Measurements from ENCODE around the gene PML.

The PML gene

DNA sequence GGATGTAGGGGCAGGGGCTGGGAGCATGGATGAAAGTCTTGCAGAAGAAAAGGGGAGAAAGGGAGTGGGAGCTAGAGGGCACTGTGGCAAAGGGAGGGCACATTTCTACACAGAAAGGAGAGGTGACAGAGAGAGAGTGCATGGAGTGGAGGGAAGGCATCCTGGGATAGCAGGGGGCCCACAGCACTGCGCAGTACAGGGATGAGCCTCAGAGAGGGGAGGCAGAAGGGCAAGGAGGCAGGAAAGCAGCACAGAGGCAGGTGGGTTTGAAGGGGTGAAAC, 7.8 kb upstream of the PML start:
- H3K36me3 ChIP-seq: no peaks in the 10 kb centered on the region
- H3K4me1 ChIP-seq: peaks cover 60 to 81% (median 72%) of the 10 kb centered on the region in 10 experiments
- peaks cover 0 to 42% (median 34%) of the 10 kb centered on the region in 11 experiments; a peak in 18 of 22 replicates for H4K20me1 ChIP-seq
- H3K27me3 ChIP-seq: peaks cover 0 to 20% (median under 1%) of the 10 kb centered on the region in 11 experiments; a peak in 14 of 22 replicates
- no peak overlapping the region for H3K4me3 ChIP-seq
- no peak for TF ChIP-seq Cebpa-rat (IDR thresholded peaks at IDR 0.05)
- no peak overlapping the region for H3K27ac ChIP-seq
- no peaks in the 10 kb centered on the region for H3K9me3 ChIP-seq (replicated peaks in 1 of 11)
- H3K4me2 ChIP-seq: no peak overlapping the region
- no peak overlapping the region for H3K9ac ChIP-seq

DNA sequence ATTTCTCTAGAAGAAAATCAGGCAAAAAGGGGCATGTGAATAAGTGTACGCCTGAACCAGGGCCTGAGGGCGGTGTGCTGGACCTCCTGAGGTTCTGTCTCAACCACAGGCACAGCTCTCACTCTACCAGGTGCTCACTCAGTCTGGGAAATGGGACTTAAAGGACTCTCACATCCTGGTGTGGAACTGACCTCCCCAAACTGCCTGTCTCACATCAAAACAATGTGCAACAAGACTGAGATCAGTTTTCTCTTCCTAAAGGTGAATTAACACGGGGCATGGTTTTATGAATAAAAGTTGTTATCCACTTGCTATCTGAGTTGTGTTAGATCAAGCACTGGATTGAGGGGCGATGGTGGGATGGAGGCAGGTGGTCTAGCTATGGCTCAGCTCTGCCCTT, 7.3 kb upstream of the PML start:
- Histone ChIP-seq H3K9ac (no peak overlapping the region), H3K27ac (no peak overlapping the region), H3K4me1 (peaks cover 56 to 78% (median 68%) of the 10 kb centered on the region in 10 experiments)

DNA sequence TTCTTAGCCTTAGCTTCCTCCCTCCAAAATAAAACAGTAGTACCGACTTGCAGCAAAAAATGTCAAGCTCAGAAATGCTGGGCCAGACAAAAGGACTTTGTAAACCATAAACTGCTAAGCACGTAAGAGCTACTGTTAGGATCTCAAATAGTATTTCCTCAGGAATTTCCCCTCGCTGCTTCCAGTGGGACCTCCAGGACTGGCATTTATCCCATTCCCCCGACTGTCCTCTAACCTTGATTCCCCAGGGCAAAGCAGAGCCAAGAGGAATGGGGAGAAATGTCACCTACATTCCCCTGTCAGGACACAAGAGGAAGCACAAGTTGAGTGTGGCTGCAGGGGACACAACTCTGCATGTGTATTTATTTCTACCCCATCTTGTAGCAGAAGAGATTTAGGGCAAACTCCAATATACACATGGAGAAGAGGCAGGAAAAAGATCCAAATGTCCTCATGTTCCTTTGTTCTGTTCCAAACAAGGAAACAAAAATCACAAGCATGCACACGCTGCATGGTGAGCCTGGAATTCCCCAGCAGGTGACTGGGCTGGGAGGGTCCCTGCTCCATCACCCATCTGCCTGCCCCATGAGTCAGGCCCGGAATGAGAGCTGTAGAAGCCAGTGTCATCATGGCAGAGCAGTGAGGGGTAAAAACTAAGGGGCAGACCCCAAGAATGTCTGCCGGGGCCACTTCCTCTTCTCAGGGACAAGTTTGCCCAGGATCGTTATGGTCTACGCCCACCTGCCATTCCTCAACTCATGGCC, 6.7 kb upstream of the PML start:
- Histone ChIP-seq H3K36me3 (no peaks in the 10 kb centered on the region), H3K4me3 (no peak overlapping the region), H3K27ac (no peak overlapping the region), H3K9me3 (replicated peaks in 1 of 11) (no peaks in the 10 kb centered on the region), H3K27me3 (peaks cover 0 to 13% (median 0%) of the 10 kb centered on the region in 11 experiments; a peak in 7 of 22 replicates), H3K9ac (no peak overlapping the region), H4K20me1 (peaks cover 0 to 31% (median 26%) of the 10 kb centered on the region in 11 experiments; a peak in 17 of 22 replicates), H3K4me2 (peak overlapping the region; percentile 8 to 75 (median 45); a peak in 20 of 22 replicates), H3K4me1 (peaks cover 56 to 78% (median 67%) of the 10 kb centered on the region in 10 experiments)
- TF ChIP-seq Cebpa-rat (IDR thresholded peaks at IDR 0.05): no peak

More for the DNA sequence above, 7.3 kb upstream of the PML start:
- no peaks in the 10 kb centered on the region for H3K36me3 ChIP-seq
- no peak overlapping the region for H3K4me2 ChIP-seq
- H3K9me3 ChIP-seq (replicated peaks in 1 of 11): no peaks in the 10 kb centered on the region
- TF ChIP-seq Cebpa-rat (IDR thresholded peaks at IDR 0.05): no peak
- H3K27me3 ChIP-seq: peaks cover 0 to 14% (median 0%) of the 10 kb centered on the region in 11 experiments; a peak in 8 of 22 replicates
- no peak overlapping the region for H3K4me3 ChIP-seq
- H4K20me1 ChIP-seq: peaks cover 0 to 37% (median 28%) of the 10 kb centered on the region in 11 experiments; a peak in 18 of 22 replicates

DNA sequence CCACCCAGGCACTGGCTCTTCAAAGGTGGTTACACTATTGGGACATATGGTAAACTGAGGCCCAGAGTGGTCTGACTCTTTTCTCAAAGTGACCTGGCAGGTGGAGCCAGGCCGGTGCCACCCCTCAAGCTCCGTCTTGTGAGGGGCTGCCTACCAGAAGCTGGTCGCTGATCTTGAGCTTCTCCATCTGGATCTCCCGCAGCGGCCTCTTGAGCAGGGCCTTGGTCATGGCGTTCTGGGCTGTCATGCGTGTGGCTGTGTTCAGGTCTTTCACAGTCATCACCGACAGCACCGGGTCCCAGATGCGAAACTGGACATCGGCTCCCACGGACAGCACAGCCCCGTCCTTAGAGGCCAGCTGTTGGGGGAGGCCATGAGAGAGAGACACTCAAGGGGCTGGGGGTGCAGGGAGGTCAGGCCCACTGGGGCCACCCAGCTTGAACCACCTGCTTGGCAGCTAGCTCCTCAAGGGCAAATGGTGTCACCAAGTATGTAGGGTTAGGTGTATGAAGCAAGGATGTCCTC, 6.0 kb upstream of the PML start:
- no peaks in the 10 kb centered on the region for H3K9me3 ChIP-seq (replicated peaks in 1 of 11)
- peaks cover 0 to 25% (median 20%) of the 10 kb centered on the region in 11 experiments; a peak in 17 of 22 replicates for H4K20me1 ChIP-seq
- peak overlapping the region; percentile 8 to 75 (median 45); a peak in 19 of 22 replicates for H3K4me2 ChIP-seq
- H3K4me1 ChIP-seq: peaks cover 56 to 78% (median 67%) of the 10 kb centered on the region in 10 experiments
- no peak for TF ChIP-seq Cebpa-rat (IDR thresholded peaks at IDR 0.05)
- H3K9ac ChIP-seq: no peak overlapping the region
- H3K27ac ChIP-seq: no peak overlapping the region
- H3K4me3 ChIP-seq: no peak overlapping the region
- peaks cover 0 to 12% (median 0%) of the 10 kb centered on the region in 11 experiments; a peak in 7 of 22 replicates for H3K27me3 ChIP-seq
- H3K36me3 ChIP-seq: no peaks in the 10 kb centered on the region

DNA sequence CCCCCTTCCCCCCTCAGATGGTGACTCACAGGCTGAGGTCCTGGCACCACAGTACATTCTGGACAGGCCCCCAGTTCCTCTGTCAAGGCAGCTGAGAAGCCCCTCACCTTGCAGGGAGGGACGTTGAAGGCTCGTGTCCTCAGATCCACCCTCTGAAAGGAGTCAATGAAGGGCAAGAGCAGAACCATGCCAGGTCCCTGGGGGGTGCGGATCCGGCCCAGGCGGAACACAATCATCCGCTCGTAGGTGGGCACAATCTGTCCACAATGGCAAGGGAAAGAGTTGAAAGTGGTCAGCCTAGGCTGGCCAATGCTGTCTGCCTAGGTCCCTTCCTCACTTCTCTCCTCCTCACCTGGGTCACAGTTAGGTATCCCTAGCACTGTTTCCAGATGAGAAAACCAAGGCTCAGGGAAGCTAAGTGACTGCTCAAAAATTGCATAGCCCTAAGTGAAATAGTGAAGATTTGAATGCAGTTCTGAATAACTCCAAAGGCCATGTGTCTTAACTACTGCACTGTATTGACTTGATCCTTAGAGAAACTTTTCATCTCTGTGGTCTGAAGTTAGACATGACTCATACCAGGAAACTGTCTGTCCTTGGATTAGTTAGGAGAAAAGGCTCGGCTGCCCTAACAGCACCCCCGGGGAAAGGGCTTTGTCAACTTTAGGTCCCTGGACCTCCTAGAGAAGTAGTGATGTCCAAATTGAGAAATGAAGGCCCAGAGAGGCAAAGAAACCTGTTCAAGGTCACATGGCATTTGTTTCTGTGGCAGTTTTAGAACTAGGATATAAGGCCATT, 5.3 kb upstream of the PML start:
- H4K20me1 ChIP-seq: peaks cover 0 to 18% (median 14%) of the 10 kb centered on the region in 11 experiments; a peak in 11 of 22 replicates
- H3K4me3 ChIP-seq: no peak overlapping the region
- peaks cover 0 to 8% (median 0%) of the 10 kb centered on the region in 11 experiments; a peak in 6 of 22 replicates for H3K27me3 ChIP-seq
- no peak overlapping the region for H3K9ac ChIP-seq
- no peak overlapping the region for H3K27ac ChIP-seq
- H3K4me1 ChIP-seq: peaks cover 56 to 78% (median 66%) of the 10 kb centered on the region in 10 experiments
- H3K4me2 ChIP-seq: peak overlapping the region in 9 of 11 experiments; percentile 1 to 75 (median 61); a peak in 11 of 22 replicates
- no peaks in the 10 kb centered on the region for H3K36me3 ChIP-seq
- TF ChIP-seq Cebpa-rat (IDR thresholded peaks at IDR 0.05): no peak
- no peaks in the 10 kb centered on the region for H3K9me3 ChIP-seq (replicated peaks in 1 of 11)

DNA sequence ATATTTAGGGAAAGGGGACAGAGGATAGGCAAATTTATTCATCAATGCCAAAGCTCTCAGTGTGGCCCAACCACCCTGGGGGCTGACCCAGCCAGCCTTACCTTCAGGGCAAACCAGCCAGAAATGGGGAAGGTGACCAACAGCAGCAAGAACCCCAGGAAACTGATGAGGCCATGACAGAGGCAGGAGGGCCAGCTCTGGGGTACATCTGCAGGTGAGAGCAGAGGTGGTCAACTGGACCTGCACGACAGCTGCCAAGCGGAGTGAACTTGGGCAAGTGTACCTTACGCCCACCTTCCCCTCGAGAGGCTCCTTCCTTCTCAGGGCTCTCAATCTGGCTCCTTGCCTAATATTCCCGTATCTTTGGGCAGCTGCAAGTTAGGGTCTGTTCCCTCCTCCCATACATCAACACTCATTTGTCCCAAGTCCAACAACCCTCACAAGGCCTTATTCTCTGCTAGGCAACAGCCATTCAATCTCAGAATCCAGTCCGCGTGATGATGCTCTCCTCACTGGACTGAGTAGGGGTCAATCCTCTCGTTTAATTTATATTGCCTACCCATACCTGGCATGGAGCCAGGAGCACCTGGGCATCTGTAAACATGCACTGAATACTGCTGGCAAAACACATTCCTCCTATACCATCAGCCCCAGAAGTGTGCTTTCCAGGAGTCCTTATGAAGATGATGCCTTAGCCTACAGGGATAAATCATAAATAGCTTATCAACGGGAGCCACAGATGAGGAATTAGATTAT, 4.1 kb upstream of the PML start:
- Histone ChIP-seq H3K4me1 (peaks cover 48 to 66% (median 55%) of the 10 kb centered on the region in 10 experiments), H3K4me2 (peak overlapping the region in 4 of 11 experiments; percentile 88 to 97 (median 94); a peak in 5 of 22 replicates), H3K27ac (no peak overlapping the region), H3K36me3 (no peaks in the 10 kb centered on the region), H4K20me1 (peaks cover 0 to 6% (median 3%) of the 10 kb centered on the region in 11 experiments; a peak in 7 of 22 replicates), H3K27me3 (peaks cover 0 to 4% (median 0%) of the 10 kb centered on the region in 11 experiments; a peak in 3 of 22 replicates), H3K9me3 (replicated peaks in 1 of 11) (no peaks in the 10 kb centered on the region), H3K9ac (peak overlapping the region in 2 of 11 experiments; percentile 82 to 87; a peak in 2 of 22 replicates), H3K4me3 (no peak overlapping the region)
- TF ChIP-seq Cebpa-rat (IDR thresholded peaks at IDR 0.05): no peak

DNA sequence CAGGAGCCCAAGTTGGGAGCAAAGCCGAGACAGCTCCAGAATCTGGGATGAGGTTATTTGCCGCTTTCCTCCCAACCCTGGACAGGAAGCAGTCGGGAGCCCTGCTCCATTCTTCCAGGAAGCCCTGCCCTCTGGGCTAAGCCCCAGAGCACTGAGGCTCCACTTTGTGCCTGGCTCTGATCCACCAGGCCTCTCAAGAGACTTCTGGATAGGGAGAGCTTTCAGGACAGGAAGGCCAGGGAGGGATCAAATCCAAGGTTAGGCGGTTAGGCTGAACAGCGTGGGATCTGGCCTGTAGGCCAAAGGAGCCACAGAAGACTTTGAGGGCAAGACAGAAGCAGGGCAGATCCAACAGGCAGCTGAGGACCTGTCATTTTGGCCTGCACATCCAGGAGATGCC, 3.3 kb upstream of the PML start:
- Histone ChIP-seq H3K4me2 (peak overlapping the region; percentile 88 to 100 (median 97)), H3K27ac (peak overlapping the region in 5 of 11 experiments; percentile 58 to 72 (median 70); a peak in 8 of 22 replicates), H3K36me3 (no peaks in the 10 kb centered on the region), H3K27me3 (no peaks in the 10 kb centered on the region; a peak in 1 of 22 replicates), H3K4me1 (peaks cover 52 to 67% (median 58%) of the 10 kb centered on the region in 10 experiments), H3K9me3 (replicated peaks in 1 of 11) (no peaks in the 10 kb centered on the region), H3K4me3 (peak overlapping the region; percentile 75 to 92 (median 85)), H4K20me1 (peaks cover 0 to 4% (median 0%) of the 10 kb centered on the region in 11 experiments; a peak in 5 of 22 replicates), H3K9ac (peak overlapping the region; percentile 70 to 87 (median 81))
- TF ChIP-seq Cebpa-rat (IDR thresholded peaks at IDR 0.05): no peak
